Vagina (tissue), 2 donors: Measurements from ENCODE around the gene ZBTB16. TPM values are rescaled to one million over a fixed set of nuclear protein-coding genes. Genes with fewer than 3 reads are reported as not detected.

Experiments used
- DNase-seq, 2 donors: peaks; one replicate each; pipeline ENCODE4 v3.0.0-alpha.2; 2017; ENCODE audit errors: extremely low spot score in 2 of 2
- H3K27ac ChIP-seq: fragments of 200-600 bp; sonication (generic); one replicate; pipeline ENCODE4 v1.5.1; 2019
- H3K27me3 ChIP-seq: fragments of 200-600 bp; sonication (generic); one replicate; pipeline ENCODE4 v1.5.1; 2019
- H3K36me3 ChIP-seq, 2 donors: fragments of 200-600 bp; sonication (generic); one replicate each; pipeline ENCODE4 v1.5.1; 2017 to 2019
- H3K4me1 ChIP-seq: fragments of 200-600 bp; sonication (generic); one replicate; pipeline ENCODE4 v1.5.1; 2019
- H3K4me3 ChIP-seq, 2 donors: fragments of 200-600 bp; sonication (generic); 1 replicate in 1 of 2; 2 replicates in 1 of 2; pipeline ENCODE4 v1.5.1; 2016 to 2019
- H3K9me3 ChIP-seq: fragments of 200-600 bp; sonication (generic); one replicate; pipeline ENCODE4 v1.5.1; 2019
- CTCF ChIP-seq, 3 experiments: fragments of 450-650 bp in 2 of 3; fragments of 200-600 bp in 1 of 3; sonication (generic) in 1 of 3; IDR thresholded peaks; one replicate each; pipeline ENCODE4 v1.5.1; 2017 to 2019; ENCODE audit warnings: antibody characterized with exemption in 3 of 3, mild to moderate bottlenecking in 2 of 3, moderate library complexity in 2 of 3
- POLR2A ChIP-seq, 2 donors: fragments of 450-650 bp; IDR thresholded peaks; one replicate each; pipeline ENCODE4 v1.6.1; 2017; ENCODE audit warnings: antibody characterized with exemption in 2 of 2, mild to moderate bottlenecking in 2 of 2, moderate library complexity in 2 of 2
- POLR2AphosphoS5 ChIP-seq, 2 donors: sonication (generic); formaldehyde crosslinking; IDR thresholded peaks; one replicate each; pipeline ENCODE4 v1.9.0; 2017; ENCODE audit warnings: antibody characterized with exemption in 2 of 2, mild to moderate bottlenecking in 2 of 2, low read depth in 1 of 2; ENCODE audit not compliant: insufficient read depth in 1 of 2
- intact Hi-C: fragments of 100-400 bp; cut with DNase I; formaldehyde crosslinking; loops from one replicate; pipeline ENCODE4 v1.15.1; 2023
- total RNA-seq: library from RNA; depleted of rRNA; stranded (reverse); fragments of >200 nt; gene quantifications from one replicate; pipeline ENCODE4 v1.2.3, GENCODE V29; 2016

The ZBTB16 gene
- total RNA-seq, 1 donor from 2014 or later = 243 TPM

DNA sequence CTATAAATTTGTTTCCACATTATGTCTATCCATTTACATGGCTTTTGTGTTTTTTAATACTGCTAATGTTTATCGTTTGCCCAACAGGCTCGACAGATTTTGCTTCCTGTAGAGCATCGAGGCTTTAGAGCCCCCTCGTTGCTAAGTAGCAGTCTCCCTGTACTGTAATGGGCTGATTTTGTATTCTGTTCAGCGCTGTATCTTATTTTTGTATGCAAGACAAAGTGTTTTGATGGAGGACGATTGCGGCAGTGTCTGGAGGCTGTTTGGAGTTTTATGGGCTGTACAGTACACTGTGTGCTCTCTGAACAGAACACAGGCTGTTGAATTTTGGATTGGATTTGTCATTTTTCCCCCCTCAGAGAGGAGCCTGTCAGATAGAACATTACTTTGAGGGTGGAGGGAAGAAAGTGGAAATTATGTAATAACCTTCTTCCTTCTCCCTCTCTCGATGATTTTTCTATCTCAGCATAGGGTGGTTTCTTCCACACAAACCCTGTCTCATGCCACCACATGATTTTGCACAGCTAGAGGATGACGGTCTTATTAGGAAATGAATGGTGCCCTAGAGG lies 104.4 kb downstream of the ZBTB16 start:
- Histone ChIP-seq H3K27me3 (no peaks in the 10 kb centered on the region), H3K36me3 (peaks cover 0 to under 1% of the 10 kb centered on the region in 2 donors), H3K4me1 (peaks cover 95% of the 10 kb centered on the region), H3K27ac (peak overlapping the region; percentile 95), H3K4me3 (peak overlapping the region in 1 of 2 donors; percentile 4), H3K9me3 (no peaks in the 10 kb centered on the region)
- intact Hi-C loops = loop anchor here (5.0 to 10.0 kb wide), 2 partner anchors 33 to 91 kb away; no protein-coding TSS in a partner anchor
- TF ChIP-seq POLR2AphosphoS5 (IDR thresholded peaks at IDR 0.05; ENCODE audit: insufficient read depth in 1 of 2, low read depth in 1 of 2) (peak in 1 of 2 donors; percentile 95), POLR2A (IDR thresholded peaks at IDR 0.05) (no peak)
- DNase-seq = no peak

DNA sequence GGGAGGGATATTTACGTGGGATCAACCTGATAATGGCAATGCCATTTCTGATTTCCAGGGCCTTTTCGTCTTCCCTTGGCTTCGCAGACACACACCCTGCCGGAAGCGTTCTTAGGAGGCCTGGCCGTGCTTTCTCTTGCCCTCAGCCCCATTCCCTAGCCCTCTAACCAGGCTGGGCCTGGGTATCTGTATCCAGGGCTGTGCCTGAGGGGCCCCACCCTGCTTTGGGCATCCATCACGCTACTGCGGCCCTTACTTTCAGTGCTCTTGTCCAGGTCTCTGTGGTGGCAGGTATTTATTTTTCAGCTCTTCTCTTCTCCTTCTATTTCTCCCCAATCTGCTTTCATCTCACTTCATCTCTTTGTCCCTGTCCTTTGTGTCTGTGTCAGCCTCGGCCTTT lies 105.0 kb downstream of the ZBTB16 start:
- no peak overlapping the region for H3K4me3 ChIP-seq
- intact Hi-C loops = loop anchor here (5.0 to 10.0 kb wide), 2 partner anchors 33 to 90 kb away; no protein-coding TSS in a partner anchor
- DNase-seq = no peak
- H3K27ac ChIP-seq = peak overlapping the region; percentile 95
- peaks cover 95% of the 10 kb centered on the region for H3K4me1 ChIP-seq
- no peak for TF ChIP-seq POLR2AphosphoS5 (IDR thresholded peaks at IDR 0.05; ENCODE audit: insufficient read depth in 1 of 2, low read depth in 1 of 2)
- TF ChIP-seq POLR2A (IDR thresholded peaks at IDR 0.05) = no peak
- TF ChIP-seq CTCF (IDR thresholded peaks at IDR 0.05) = no peak
- no peaks in the 10 kb centered on the region for H3K36me3 ChIP-seq
- no peaks in the 10 kb centered on the region for H3K9me3 ChIP-seq
- H3K27me3 ChIP-seq = no peaks in the 10 kb centered on the region

DNA sequence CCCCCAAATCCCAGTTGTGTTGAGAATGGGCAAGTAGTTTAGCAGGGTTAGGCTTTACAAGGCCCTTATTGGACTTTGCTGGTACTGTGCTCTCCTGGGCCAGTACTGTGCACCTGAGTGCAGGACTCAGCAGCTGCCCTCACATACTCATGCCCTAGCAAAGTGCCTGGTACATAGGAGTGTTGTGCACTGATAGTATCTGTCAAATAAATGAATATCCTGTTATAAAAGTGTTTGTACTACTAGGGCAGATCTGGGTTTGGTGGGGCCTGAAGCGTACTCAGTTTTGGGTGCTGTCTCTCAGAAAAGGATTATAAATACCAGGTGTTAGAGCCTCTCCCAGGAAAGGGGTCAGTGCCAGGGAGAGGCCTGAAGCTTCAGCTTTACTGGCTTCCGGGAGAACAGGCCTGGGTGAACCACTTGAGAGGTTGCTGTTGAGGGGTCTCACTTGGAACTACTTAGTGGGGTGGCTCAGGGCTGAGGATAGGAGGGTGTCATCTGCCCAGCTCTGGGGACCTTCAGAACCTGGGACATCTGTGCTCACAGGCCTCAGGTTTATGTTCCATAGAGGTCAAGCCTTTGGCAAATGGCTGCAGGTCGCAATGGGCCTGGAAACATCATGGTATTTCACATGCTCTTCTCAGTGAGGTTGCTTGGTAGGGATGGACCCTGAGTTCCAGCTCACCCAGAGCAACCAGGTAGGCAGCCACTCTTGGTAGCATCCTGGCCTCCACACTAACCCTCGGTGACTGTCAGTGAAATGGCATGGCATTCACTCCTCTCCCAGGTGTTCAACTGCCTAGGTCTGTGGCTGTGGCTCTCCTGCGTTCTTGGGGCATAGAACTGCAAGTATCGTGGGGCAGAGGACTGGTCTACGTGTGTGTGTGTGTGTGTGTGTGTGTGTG lies 106.1 kb downstream of the ZBTB16 start:
- DNase-seq = no peak
- TF ChIP-seq POLR2AphosphoS5 (IDR thresholded peaks at IDR 0.05; ENCODE audit: insufficient read depth in 1 of 2, low read depth in 1 of 2) (no peak), POLR2A (IDR thresholded peaks at IDR 0.05) (no peak), CTCF (IDR thresholded peaks at IDR 0.05) (no peak)
- intact Hi-C loops = loop anchor here (10.0 kb wide), 1 partner anchor 89 kb away; no protein-coding TSS in a partner anchor

GRCh38 chr11:114166362-114166761 lies 106.9 kb downstream of the ZBTB16 start:
- peak overlapping the region; percentile 95 for H3K27ac ChIP-seq
- H3K27me3 ChIP-seq = no peaks in the 10 kb centered on the region
- no peak for DNase-seq
- peaks cover 96% of the 10 kb centered on the region for H3K4me1 ChIP-seq
- H3K4me3 ChIP-seq = no peak overlapping the region
- no peaks in the 10 kb centered on the region for H3K9me3 ChIP-seq
- H3K36me3 ChIP-seq = no peaks in the 10 kb centered on the region
- TF ChIP-seq CTCF (IDR thresholded peaks at IDR 0.05) (no peak), POLR2A (IDR thresholded peaks at IDR 0.05) (no peak), POLR2AphosphoS5 (IDR thresholded peaks at IDR 0.05; ENCODE audit: insufficient read depth in 1 of 2, low read depth in 1 of 2) (no peak)
- intact Hi-C loops = loop anchor here (10.0 kb wide), 1 partner anchor 88 kb away; no protein-coding TSS in a partner anchor

More for the DNA sequence above, 106.1 kb downstream of the ZBTB16 start:
- H3K27ac ChIP-seq = peak overlapping the region; percentile 95
- no peaks in the 10 kb centered on the region for H3K36me3 ChIP-seq
- no peaks in the 10 kb centered on the region for H3K9me3 ChIP-seq
- no peaks in the 10 kb centered on the region for H3K27me3 ChIP-seq
- no peak overlapping the region for H3K4me3 ChIP-seq
- peaks cover 96% of the 10 kb centered on the region for H3K4me1 ChIP-seq

GRCh38 chr11:114166897-114167323 lies 107.4 kb downstream of the ZBTB16 start:
- Histone ChIP-seq H3K4me1 (peaks cover 96% of the 10 kb centered on the region), H3K9me3 (no peaks in the 10 kb centered on the region), H3K4me3 (no peak overlapping the region), H3K27me3 (no peaks in the 10 kb centered on the region), H3K27ac (peak overlapping the region; percentile 95), H3K36me3 (no peaks in the 10 kb centered on the region)
- DNase-seq = no peak
- TF ChIP-seq CTCF (IDR thresholded peaks at IDR 0.05) (no peak), POLR2A (IDR thresholded peaks at IDR 0.05) (no peak), POLR2AphosphoS5 (IDR thresholded peaks at IDR 0.05; ENCODE audit: insufficient read depth in 1 of 2, low read depth in 1 of 2) (peak; percentile 38 to 97)
- intact Hi-C loops = loop anchor here (10.0 kb wide), 1 partner anchor 88 kb away; no protein-coding TSS in a partner anchor
